A673 (cell line): ENCODE results near the gene INSRR. TPM values are rescaled to one million over a fixed set of nuclear protein-coding genes. Genes with fewer than 3 reads are reported as not detected.

Source experiments
- BruUV-seq: library from RNA; stranded (reverse); fragments of 400-500 nt; replicated peaks from 2 replicates; lab custom pipeline; 2021; lab: Mats Ljungman, UMichigan
- CTCF ChIA-PET: fragments of 300-600 bp; sonication (Branson Sonifier 250); formaldehyde crosslinking; loops from one replicate; lab custom pipeline; 2022; ENCODE audit warnings: antibody characterized with exemption; lab: Charles Lee
- POLR2A ChIA-PET: fragments of 300-600 bp; sonication (Branson Sonifier 250); formaldehyde crosslinking; loops from one replicate; lab custom pipeline; 2022; ENCODE audit warnings: antibody characterized with exemption; ENCODE audit not compliant: low non-redundant PET; lab: Charles Lee
- DNase-seq: peaks from one replicate; pipeline ENCODE4 v3.0.0-alpha.2; 2015; ENCODE audit warnings: low spot score
- H3K27ac ChIP-seq: fragments of 200-600 bp; sonication (generic); 2 replicates; pipeline ENCODE4 v1.5.1; 2016; ENCODE audit warnings: mixed run types, low read depth, mild to moderate bottlenecking, mixed read lengths, antibody characterized with exemption, low read length; ENCODE audit not compliant: poor library complexity, severe bottlenecking
- H3K27me3 ChIP-seq: fragments of 200-600 bp; sonication (generic); replicated peaks from 2 replicates; pipeline ENCODE4 v1.6.1; 2017; ENCODE audit warnings: mixed run types, low read depth, mild to moderate bottlenecking, mixed read lengths, antibody characterized with exemption, low read length; ENCODE audit not compliant: insufficient read depth, poor library complexity
- H3K36me3 ChIP-seq: fragments of 200-600 bp; sonication (generic); 2 replicates; pipeline ENCODE4 v1.6.1; 2016; ENCODE audit warnings: mixed run types, mild to moderate bottlenecking, mixed read lengths, antibody characterized with exemption, low read length; ENCODE audit not compliant: insufficient read depth, poor library complexity, severe bottlenecking
- H3K4me1 ChIP-seq: fragments of 200-600 bp; sonication (generic); 2 replicates; pipeline ENCODE4 v1.6.1; 2017; ENCODE audit warnings: mixed run types, mild to moderate bottlenecking, mixed read lengths, antibody characterized with exemption, low read length; ENCODE audit not compliant: insufficient read depth, poor library complexity, severe bottlenecking
- H3K4me3 ChIP-seq: fragments of 200-600 bp; sonication (generic); 2 replicates; pipeline ENCODE4 v1.5.1; 2016; ENCODE audit warnings: low read depth, mixed run types, mild to moderate bottlenecking, mixed read lengths, low read length; ENCODE audit not compliant: poor library complexity, severe bottlenecking
- H3K9me3 ChIP-seq: fragments of 200-600 bp; sonication (generic); 2 replicates; pipeline ENCODE4 v1.6.1; 2016; ENCODE audit warnings: mixed run types, low read depth, mild to moderate bottlenecking, mixed read lengths, antibody characterized with exemption, low read length; ENCODE audit not compliant: poor library complexity, severe bottlenecking
- CTCF ChIP-seq: fragments of 300-800, 200-600 bp; sonication (generic); conservative IDR thresholded peaks from 2 replicates; pipeline ENCODE4 v1.5.1; 2017; ENCODE audit warnings: low read depth, mild to moderate bottlenecking, antibody characterized with exemption, low read length, moderate library complexity, mixed read lengths
- EZH2 ChIP-seq: fragments of 200-600 bp; sonication (generic); IDR thresholded peaks from 2 replicates; pipeline ENCODE4 v1.6.1; 2017; ENCODE audit warnings: borderline replicate concordance, low read depth, mild to moderate bottlenecking, mixed read lengths, antibody characterized with exemption, low read length; ENCODE audit not compliant: poor library complexity, severe bottlenecking
- intact Hi-C: fragments of 100-400 bp; cut with micrococcal nuclease; formaldehyde crosslinking; loops from one replicate; pipeline ENCODE4 v1.10.0; 2022; ENCODE audit not compliant: unreplicated experiment
- total RNA-seq: library from RNA; stranded (reverse); gene quantifications from 2 replicates; pipeline ENCODE4 v1.2.3, GENCODE V29; 2021

INSRR gene
- total RNA-seq, 1 experiment from 2014 or later = 0.15 TPM

- DNase-seq = no peak
- Histone ChIP-seq H3K9me3 (no peaks in the 10 kb centered on the region), H3K4me1 (no peaks in the 10 kb centered on the region), H3K4me3 (no peak overlapping the region), H3K27me3 (no peaks in the 10 kb centered on the region), H3K27ac (no peak overlapping the region), H3K36me3 (no peaks in the 10 kb centered on the region)
- TF ChIP-seq EZH2 = no peak
- TF ChIP-seq CTCF = no peak
- POLR2A ChIA-PET = no interaction called here
- no TSS peak for BruUV-seq
- CTCF ChIA-PET = interaction anchor here (0.6 to 0.9 kb wide), 3 partner anchors 9 to 96 kb away, joined by 3 read pairs; no protein-coding TSS in a partner anchor
- intact Hi-C loops = no loop called here
These were observed 36.2 kb downstream of the INSRR start for GRCh38 chr1:156822680-156823079.

- POLR2A ChIA-PET = no interaction called here
- no peak for DNase-seq
- intact Hi-C loops = no loop called here
- peaks cover 2% of the 10 kb centered on the region for H3K4me1 ChIP-seq
- no TSS peak for BruUV-seq
- H3K27ac ChIP-seq = no peak overlapping the region
- no peaks in the 10 kb centered on the region for H3K36me3 ChIP-seq
- no peaks in the 10 kb centered on the region for H3K9me3 ChIP-seq
- no peak overlapping the region for H3K4me3 ChIP-seq
- CTCF ChIA-PET = interaction anchor here (0.8 to 0.9 kb wide), 2 partner anchors 8 to 17 kb away, joined by 3 read pairs; no protein-coding TSS in a partner anchor
- H3K27me3 ChIP-seq = no peaks in the 10 kb centered on the region
- TF ChIP-seq EZH2 (no peak), CTCF (no peak)
These were observed 37.1 kb downstream of the INSRR start for GRCh38 chr1:156821801-156822200.

- POLR2A ChIA-PET = no interaction called here
- BruUV-seq = no TSS peak
These were observed 42.2 kb downstream of the INSRR start, which contains the start of gene SH2D2A for GRCh38 chr1:156816561-156817328. Gene SH2D2A (minus strand): TSS chr1:156816848. CDS start chr1:156816708, 140 bp downstream.

More at GRCh38 chr1:156816561-156817328, 42.2 kb downstream of the INSRR start, which contains the start of gene SH2D2A:
- no peak for TF ChIP-seq EZH2
- no peak for TF ChIP-seq CTCF
- Histone ChIP-seq H3K27me3 (no peaks in the 10 kb centered on the region), H3K9me3 (no peaks in the 10 kb centered on the region), H3K4me1 (peaks cover 31% of the 10 kb centered on the region), H3K27ac (no peak within 1 kb of the TSS), H3K36me3 (no peaks in the 10 kb centered on the region), H3K4me3 (no peak within 1 kb of the TSS)
- CTCF ChIA-PET = no interaction called here
- DNase-seq = peak; percentile 79
- intact Hi-C loops = no loop called here
